B cell (primary cell): ENCODE data around the gene MAP7D2.

Source experiments
- EZH2 ChIP-seq: IDR thresholded peaks from 2 replicates; pipeline ENCODE4 v1.6.1; 2012; ENCODE audit warnings: borderline replicate concordance, low read depth, mild to moderate bottlenecking, moderate library complexity, low read length; ENCODE audit not compliant: insufficient read depth, poor library complexity, severe bottlenecking
- TF ChIP-seq, protein P1 (sequence below): fragments of 200-600 bp; IDR thresholded peaks from one replicate; pipeline ENCODE4 v1.8.0; 2022; ENCODE audit warnings: antibody characterized with exemption, mild to moderate bottlenecking

DNA sequence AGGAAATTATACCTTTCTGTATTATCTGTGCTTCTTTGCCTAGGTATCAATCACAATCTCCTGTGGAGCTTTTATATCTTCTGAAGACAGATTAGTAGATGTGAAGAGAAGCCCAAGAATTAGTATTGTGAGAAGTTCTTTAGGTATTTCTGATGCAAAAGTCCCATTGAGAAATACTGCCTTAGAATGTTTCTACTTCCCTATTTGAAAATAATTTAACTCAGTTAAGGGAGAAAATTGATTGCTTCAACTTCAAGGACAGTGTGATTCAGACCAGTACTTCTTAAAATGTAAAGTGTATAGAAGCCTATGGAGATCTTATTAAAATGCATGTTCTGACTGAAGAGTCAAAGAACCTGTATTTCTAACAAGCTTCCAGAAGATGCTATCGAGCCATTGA lies 16.0 kb upstream of the MAP7D2 start:
- TF ChIP-seq, protein P1, sequence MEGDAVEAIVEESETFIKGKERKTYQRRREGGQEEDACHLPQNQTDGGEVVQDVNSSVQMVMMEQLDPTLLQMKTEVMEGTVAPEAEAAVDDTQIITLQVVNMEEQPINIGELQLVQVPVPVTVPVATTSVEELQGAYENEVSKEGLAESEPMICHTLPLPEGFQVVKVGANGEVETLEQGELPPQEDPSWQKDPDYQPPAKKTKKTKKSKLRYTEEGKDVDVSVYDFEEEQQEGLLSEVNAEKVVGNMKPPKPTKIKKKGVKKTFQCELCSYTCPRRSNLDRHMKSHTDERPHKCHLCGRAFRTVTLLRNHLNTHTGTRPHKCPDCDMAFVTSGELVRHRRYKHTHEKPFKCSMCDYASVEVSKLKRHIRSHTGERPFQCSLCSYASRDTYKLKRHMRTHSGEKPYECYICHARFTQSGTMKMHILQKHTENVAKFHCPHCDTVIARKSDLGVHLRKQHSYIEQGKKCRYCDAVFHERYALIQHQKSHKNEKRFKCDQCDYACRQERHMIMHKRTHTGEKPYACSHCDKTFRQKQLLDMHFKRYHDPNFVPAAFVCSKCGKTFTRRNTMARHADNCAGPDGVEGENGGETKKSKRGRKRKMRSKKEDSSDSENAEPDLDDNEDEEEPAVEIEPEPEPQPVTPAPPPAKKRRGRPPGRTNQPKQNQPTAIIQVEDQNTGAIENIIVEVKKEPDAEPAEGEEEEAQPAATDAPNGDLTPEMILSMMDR: no peak
- TF ChIP-seq EZH2: no peak
